Esophagus muscularis mucosa (tissue), 4 donors: ENCODE results near the gene SPATA21.

ENCODE experiments used
- CTCF ChIP-seq, 3 experiments: fragments of 200-600 bp in 2 of 3; fragments of 450-650 bp in 1 of 3; sonication (generic) in 2 of 3; IDR thresholded peaks; one replicate each; pipeline ENCODE4 v1.5.1; 2017 to 2019; ENCODE audit warnings: antibody characterized with exemption in 3 of 3, mild to moderate bottlenecking in 2 of 3, moderate library complexity in 1 of 3
- EP300 ChIP-seq: sonication (generic); formaldehyde crosslinking; IDR thresholded peaks from one replicate; pipeline ENCODE4 v1.6.1; 2017; ENCODE audit warnings: antibody characterized with exemption
- POLR2AphosphoS5 ChIP-seq, 2 donors: sonication (generic); formaldehyde crosslinking; IDR thresholded peaks; one replicate each; pipeline ENCODE4 v1.6.1; 2017; ENCODE audit warnings: antibody characterized with exemption in 2 of 2

- TF ChIP-seq CTCF (IDR thresholded peaks at IDR 0.05) = no peak
- TF ChIP-seq POLR2AphosphoS5 (IDR thresholded peaks at IDR 0.05) = no peak
- TF ChIP-seq EP300 = no peak
These were observed 43.4 kb downstream of the SPATA21 start for GRCh38 chr1:16393570-16394521.
